HG03095 (cell line): ENCODE data around the gene CCDC192.

Experiments used
- ATAC-seq: cut with Tn5 transposase; IDR thresholded peaks from one replicate; pipeline ENCODE4 v1.9.1; 2021; ENCODE audit warnings: moderate library complexity; ENCODE audit not compliant: unreplicated experiment

Gene CCDC192

GRCh38 chr5:127975961-127976360, 272.8 kb downstream of the CCDC192 start:
- ATAC-seq = no peak

GRCh38 chr5:127976525-127976924, 273.3 kb downstream of the CCDC192 start:
- no peak for ATAC-seq

GRCh38 chr5:127976991-127977717, 274.0 kb downstream of the CCDC192 start:
- no peak for ATAC-seq

- ATAC-seq = no peak
Observed at GRCh38 chr5:127978738-127979300, 275.6 kb downstream of the CCDC192 start.

GRCh38 chr5:127979475-127979874, 276.3 kb downstream of the CCDC192 start:
- ATAC-seq = no peak

GRCh38 chr5:127980843-127981242, 277.7 kb downstream of the CCDC192 start:
- no peak for ATAC-seq

GRCh38 chr5:127981498-127981897, 278.3 kb downstream of the CCDC192 start:
- ATAC-seq = no peak

- no peak for ATAC-seq
Observed at GRCh38 chr5:127985811-127986325, 282.7 kb downstream of the CCDC192 start.

- no peak for ATAC-seq
Observed at GRCh38 chr5:127987354-127988145, 284.4 kb downstream of the CCDC192 start.

GRCh38 chr5:127988146-127988760, 285.1 kb downstream of the CCDC192 start:
- ATAC-seq = no peak
